Measurements from ENCODE around the gene TLR9. TPM values are rescaled to one million over a fixed set of nuclear protein-coding genes. Genes with fewer than 3 reads are reported as not detected.

TLR9 gene
- total and polyA plus RNA-seq, 12 donors, result 0.06 to 0.46 (median 0.28) TPM; not detected in 3

GRCh38 chr3:52186729-52187128 is 38.7 kb downstream of the TLR9 start:
- Histone ChIP-seq H3K4me1 (peaks cover 9 to 57% (median 49%) of the 10 kb centered on the region in 9 donors), H3K9me3 (no peaks in the 10 kb centered on the region), H3K36me3 (no peaks in the 10 kb centered on the region), H3K4me3 (no peak overlapping the region), H3K27ac (peak overlapping the region in 1 of 10 donors; percentile 47), H3K27me3 (no peaks in the 10 kb centered on the region)
- DNase-seq (no peak), ATAC-seq (no peak)
- WGBS, 2 donors, result 95 to 96% methylated on average over 9 of the region's 9 CpGs
- intact Hi-C loops (cut with DNase I), result no loop called here
- no peak for TF ChIP-seq CTCF (IDR thresholded peaks at IDR 0.05)

- Histone ChIP-seq H3K4me1 (peaks cover 9 to 64% (median 48%) of the 10 kb centered on the region in 9 donors), H3K4me3 (no peak overlapping the region), H3K9me3 (no peaks in the 10 kb centered on the region), H3K27ac (peak overlapping the region in 3 of 10 donors; percentile 47 to 89 (median 84)), H3K36me3 (no peaks in the 10 kb centered on the region), H3K27me3 (no peaks in the 10 kb centered on the region)
- ATAC-seq (no peak), DNase-seq (no peak)
- WGBS, 2 donors, result 91% methylated on average over 3 of the region's 3 CpGs
- intact Hi-C loops (cut with DNase I), result no loop called here
- no peak for TF ChIP-seq CTCF (IDR thresholded peaks at IDR 0.05)
Measured at GRCh38 chr3:52185837-52186236, 39.6 kb downstream of the TLR9 start.

GRCh38 chr3:52185311-52185710 is 40.1 kb downstream of the TLR9 start:
- Histone ChIP-seq H3K4me3 (no peak overlapping the region), H3K4me1 (peaks cover 6 to 59% (median 43%) of the 10 kb centered on the region in 9 donors), H3K9me3 (no peaks in the 10 kb centered on the region), H3K36me3 (no peaks in the 10 kb centered on the region), H3K27me3 (no peaks in the 10 kb centered on the region), H3K27ac (peak overlapping the region in 4 of 10 donors; percentile 30 to 89 (median 80))
- 94 to 98% methylated on average over 6 of the region's 6 CpGs for WGBS, 2 donors
- ATAC-seq (no peak), DNase-seq (no peak)
- intact Hi-C loops (cut with DNase I), result no loop called here
- no peak for TF ChIP-seq CTCF (IDR thresholded peaks at IDR 0.05)

- WGBS, 2 donors, result 94 to 95% methylated on average over 8 of the region's 8 CpGs
- Histone ChIP-seq H3K27ac (peak overlapping the region; percentile 31 to 89 (median 73)), H3K36me3 (no peaks in the 10 kb centered on the region), H3K4me1 (peaks cover 4 to 53% (median 37%) of the 10 kb centered on the region in 9 donors), H3K9me3 (no peaks in the 10 kb centered on the region), H3K27me3 (no peaks in the 10 kb centered on the region), H3K4me3 (no peak overlapping the region)
- TF ChIP-seq CTCF (IDR thresholded peaks at IDR 0.05), result no peak
- DNase-seq (no peak), ATAC-seq (no peak)
- intact Hi-C loops (cut with DNase I), result loop anchor here in 1 of 10 donors (5.0 kb wide), 1 partner anchor 33 kb away; no protein-coding TSS in a partner anchor
Measured at GRCh38 chr3:52184690-52185089, 40.8 kb downstream of the TLR9 start.
